Measurements from ENCODE around the gene TSPY3. TPM values are rescaled to one million over a fixed set of nuclear protein-coding genes. Genes with fewer than 3 reads are reported as not detected.
"Not testable (repeated sequence)": the region's sequence is repeated elsewhere in the genome, so short reads cannot be mapped to it uniquely, and the experiment has no call there.

Gene TSPY3
- not detected in 2 replicates for total RNA-seq (ENCODE audit: low replicate concordance)

GRCh38 chrY:9398121-9398520 is at the start of gene TSPY3:
Gene TSPY3 (plus strand): TSS chrY:9398421. CDS start chrY:9398467, 46 bp downstream.
- H3K36me3 Mint-ChIP-seq; H3K27me3 Mint-ChIP-seq (ENCODE audit: insufficient read depth, low read depth): not testable (repeated sequence)

GRCh38 chrY:9357497-9357896 is 40.7 kb upstream of the TSPY3 start, which contains the start of gene TSPY8:
Gene TSPY8 (plus strand): TSS chrY:9357797. CDS start chrY:9357843, 46 bp downstream.
- not testable (repeated sequence) for H3K79me2 ChIP-seq (ENCODE audit: low read depth); H3K27ac Mint-ChIP-seq; H4K20me1 ChIP-seq (ENCODE audit: low read depth); H3K36me3 ChIP-seq; H3K9me3 ChIP-seq (ENCODE audit: low read depth); H3K27me3 ChIP-seq; H3K36me3 Mint-ChIP-seq; H3K4me1 Mint-ChIP-seq; H3K9me3 Mint-ChIP-seq; H3K27ac ChIP-seq; H2AFZ ChIP-seq (replicated peaks); H3K4me3 Mint-ChIP-seq; H3F3A ChIP-seq (ENCODE audit: low read depth); H3K9ac ChIP-seq; DNase-seq (ENCODE audit: low spot score); H3K27me3 Mint-ChIP-seq (ENCODE audit: insufficient read depth, low read depth); H3K4me3 ChIP-seq; H3K4me2 ChIP-seq; H3K4me1 ChIP-seq

More at GRCh38 chrY:9398121-9398520, at the start of gene TSPY3:
- not testable (repeated sequence) for H3K9ac ChIP-seq; H2AFZ ChIP-seq (replicated peaks); H3F3A ChIP-seq (ENCODE audit: low read depth); DNase-seq (ENCODE audit: low spot score); H3K79me2 ChIP-seq (ENCODE audit: low read depth); H3K4me1 ChIP-seq; H3K27ac Mint-ChIP-seq; H3K4me3 ChIP-seq; H3K4me2 ChIP-seq; H3K27ac ChIP-seq; H3K9me3 Mint-ChIP-seq; H3K4me1 Mint-ChIP-seq; H3K36me3 ChIP-seq; H3K27me3 ChIP-seq; H3K9me3 ChIP-seq (ENCODE audit: low read depth); H3K4me3 Mint-ChIP-seq; H4K20me1 ChIP-seq (ENCODE audit: low read depth)

- H3K9ac ChIP-seq; H3K4me2 ChIP-seq; H4K20me1 ChIP-seq (ENCODE audit: low read depth); H3K9me3 ChIP-seq (ENCODE audit: low read depth); H3K4me1 ChIP-seq; H3K27me3 ChIP-seq; H3K27ac Mint-ChIP-seq; H3K4me3 Mint-ChIP-seq; H3K36me3 ChIP-seq; H3K27ac ChIP-seq; H3K9me3 Mint-ChIP-seq; H2AFZ ChIP-seq (replicated peaks); H3K27me3 Mint-ChIP-seq (ENCODE audit: insufficient read depth, low read depth); H3K79me2 ChIP-seq (ENCODE audit: low read depth); H3F3A ChIP-seq (ENCODE audit: low read depth); H3K4me1 Mint-ChIP-seq; H3K4me3 ChIP-seq; H3K36me3 Mint-ChIP-seq; DNase-seq (ENCODE audit: low spot score): not testable (repeated sequence)
Measured at GRCh38 chrY:9396527-9396926, 1.7 kb upstream of the TSPY3 start.

Other genes starting within 250 kb of the TSPY3 start
- gene TSPY4, start 61.0 kb upstream of the TSPY3 start, total RNA-seq (ENCODE audit: low replicate concordance), result not detected in 2 replicates
- gene TSPY8, start 40.6 kb upstream of the TSPY3 start, total RNA-seq (ENCODE audit: low replicate concordance), result not detected in 2 replicates
- gene TSPY1, start 68.5 kb downstream of the TSPY3 start, total RNA-seq (ENCODE audit: low replicate concordance), result not detected in 2 replicates
- gene TSPY9, start 88.8 kb downstream of the TSPY3 start, total RNA-seq (ENCODE audit: low replicate concordance), result not detected in 2 replicates
- gene TSPY10, start 129.5 kb downstream of the TSPY3 start, total RNA-seq (ENCODE audit: low replicate concordance), result not detected in 2 replicates

All from neural progenitor cell (in vitro differentiated cells).